Measurements from ENCODE around the gene PCBP4. TPM values are rescaled to one million over a fixed set of nuclear protein-coding genes. Genes with fewer than 3 reads are reported as not detected.

PCBP4 gene
- total and polyA plus RNA-seq, 2 donors (not counting 1 experiment from before 2014, with no cell fraction given): 15.3 to 25.6 TPM

DNA sequence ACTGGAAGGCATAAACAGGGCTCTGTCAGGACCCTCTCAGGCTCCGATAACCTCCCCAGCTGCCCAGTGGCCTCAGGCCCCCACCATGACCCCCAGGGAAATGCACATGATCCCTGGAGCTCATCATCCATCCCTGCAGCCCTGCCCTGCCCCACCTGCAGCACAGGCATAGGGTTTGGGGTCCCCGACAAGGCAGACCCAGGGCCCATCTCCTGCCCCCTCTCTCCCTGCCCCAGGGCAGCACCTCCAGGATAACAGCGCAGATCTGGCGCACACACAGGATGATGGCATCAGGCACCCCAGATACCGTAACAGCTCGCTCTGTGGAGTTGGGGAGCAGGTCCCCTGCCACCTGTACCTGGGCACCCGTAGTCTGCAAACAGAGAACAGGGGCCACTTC, 7.6 kb downstream of the PCBP4 start:
- intact Hi-C loops (cut with micrococcal nuclease): no loop called here
- WGBS (ENCODE audit: insufficient coverage): 97% methylated on average over 6 of the region's 7 CpGs
- H3K9me3 ChIP-seq (ENCODE audit: control extremely low read depth in 1 of 3, control insufficient read depth in 2 of 3, insufficient read depth in 1 of 3, low read length in 2 of 3): peaks cover 0 to 6% (median 0%) of the 10 kb centered on the region in 3 donors

More for the DNA sequence above, 7.6 kb downstream of the PCBP4 start:
- ChIA-PET POLR2A (interaction anchor here (1.3 kb wide), 1 partner anchor 10 kb away, joined by 3 read pairs; no protein-coding TSS in a partner anchor), CTCF (interaction anchor here (0.5 kb wide), 1 partner anchor 1734 kb away, joined by 3 read pairs; no protein-coding TSS in a partner anchor)
- TF ChIP-seq, protein P1, sequence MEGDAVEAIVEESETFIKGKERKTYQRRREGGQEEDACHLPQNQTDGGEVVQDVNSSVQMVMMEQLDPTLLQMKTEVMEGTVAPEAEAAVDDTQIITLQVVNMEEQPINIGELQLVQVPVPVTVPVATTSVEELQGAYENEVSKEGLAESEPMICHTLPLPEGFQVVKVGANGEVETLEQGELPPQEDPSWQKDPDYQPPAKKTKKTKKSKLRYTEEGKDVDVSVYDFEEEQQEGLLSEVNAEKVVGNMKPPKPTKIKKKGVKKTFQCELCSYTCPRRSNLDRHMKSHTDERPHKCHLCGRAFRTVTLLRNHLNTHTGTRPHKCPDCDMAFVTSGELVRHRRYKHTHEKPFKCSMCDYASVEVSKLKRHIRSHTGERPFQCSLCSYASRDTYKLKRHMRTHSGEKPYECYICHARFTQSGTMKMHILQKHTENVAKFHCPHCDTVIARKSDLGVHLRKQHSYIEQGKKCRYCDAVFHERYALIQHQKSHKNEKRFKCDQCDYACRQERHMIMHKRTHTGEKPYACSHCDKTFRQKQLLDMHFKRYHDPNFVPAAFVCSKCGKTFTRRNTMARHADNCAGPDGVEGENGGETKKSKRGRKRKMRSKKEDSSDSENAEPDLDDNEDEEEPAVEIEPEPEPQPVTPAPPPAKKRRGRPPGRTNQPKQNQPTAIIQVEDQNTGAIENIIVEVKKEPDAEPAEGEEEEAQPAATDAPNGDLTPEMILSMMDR (IDR thresholded peaks at IDR 0.05): no peak
- no peak for TF ChIP-seq EZH2 (IDR thresholded peaks at IDR 0.05; ENCODE audit: borderline replicate concordance, insufficient read depth, low read depth, low read length, poor library complexity, severe bottlenecking)
- peaks cover 0 to 17% (median 11%) of the 10 kb centered on the region in 4 experiments for H3K27me3 ChIP-seq (replicated peaks in 1 of 4; ENCODE audit: control extremely low read depth in 1 of 4, control insufficient read depth in 3 of 4, insufficient read depth in 4 of 4, low read length in 3 of 4)
- no peaks in the 10 kb centered on the region for H3K79me2 ChIP-seq (ENCODE audit: control insufficient read depth, insufficient read depth, low read length)
- Mint-ChIP-seq H3K4me1 (peaks cover 5% of the 10 kb centered on the region), H3K27ac (no peak overlapping the region), H3K27me3 (no peaks in the 10 kb centered on the region), H3K9me3 (ENCODE audit: insufficient read depth) (no peaks in the 10 kb centered on the region), H3K4me3 (no peak overlapping the region)
- no peak overlapping the region for H3K4me3 ChIP-seq (ENCODE audit: control extremely low read depth in 1 of 5, extremely low read depth in 1 of 5, insufficient read depth in 1 of 5, low read depth in 2 of 5, low read length in 4 of 5)
- H3K9ac ChIP-seq (ENCODE audit: low read length): no peak overlapping the region
- no peaks in the 10 kb centered on the region for H3K36me3 ChIP-seq (replicated peaks in 1 of 2; ENCODE audit: control extremely low read depth in 1 of 2, control insufficient read depth in 1 of 2, extremely low read depth in 1 of 2, insufficient read depth in 2 of 2, low read length in 1 of 2)
- DNase-seq: no peak
- no peak overlapping the region for H2AFZ ChIP-seq (ENCODE audit: insufficient read depth, low read depth, low read length, poor library complexity, severe bottlenecking)
- ATAC-seq (ENCODE audit: low read depth): no peak
- H3K4me2 ChIP-seq (replicated peaks; ENCODE audit: low read depth, low read length, poor library complexity, severe bottlenecking): no peak overlapping the region
- H3K4me1 ChIP-seq (ENCODE audit: control insufficient read depth in 2 of 2, insufficient read depth in 2 of 2, low read length in 2 of 2): peaks cover 7 to 10% of the 10 kb centered on the region in 2 donors
- H3K27ac ChIP-seq (ENCODE audit: low read length in 2 of 2): no peak overlapping the region
- no peaks in the 10 kb centered on the region for H4K20me1 ChIP-seq (ENCODE audit: control insufficient read depth, insufficient read depth, low read length, poor library complexity, severe bottlenecking)

Measured in B cell (primary cell).